ENCODE measurements around the gene ALKAL2. TPM values are rescaled to one million over a fixed set of nuclear protein-coding genes. Genes with fewer than 3 reads are reported as not detected.

The ALKAL2 gene
- total and polyA plus RNA-seq, 2 of the 13 experiments (the other 11 are each of a cell fraction or from before 2014, with no cell fraction given): 0.22 to 1.7 TPM

- TF ChIP-seq, protein P1, sequence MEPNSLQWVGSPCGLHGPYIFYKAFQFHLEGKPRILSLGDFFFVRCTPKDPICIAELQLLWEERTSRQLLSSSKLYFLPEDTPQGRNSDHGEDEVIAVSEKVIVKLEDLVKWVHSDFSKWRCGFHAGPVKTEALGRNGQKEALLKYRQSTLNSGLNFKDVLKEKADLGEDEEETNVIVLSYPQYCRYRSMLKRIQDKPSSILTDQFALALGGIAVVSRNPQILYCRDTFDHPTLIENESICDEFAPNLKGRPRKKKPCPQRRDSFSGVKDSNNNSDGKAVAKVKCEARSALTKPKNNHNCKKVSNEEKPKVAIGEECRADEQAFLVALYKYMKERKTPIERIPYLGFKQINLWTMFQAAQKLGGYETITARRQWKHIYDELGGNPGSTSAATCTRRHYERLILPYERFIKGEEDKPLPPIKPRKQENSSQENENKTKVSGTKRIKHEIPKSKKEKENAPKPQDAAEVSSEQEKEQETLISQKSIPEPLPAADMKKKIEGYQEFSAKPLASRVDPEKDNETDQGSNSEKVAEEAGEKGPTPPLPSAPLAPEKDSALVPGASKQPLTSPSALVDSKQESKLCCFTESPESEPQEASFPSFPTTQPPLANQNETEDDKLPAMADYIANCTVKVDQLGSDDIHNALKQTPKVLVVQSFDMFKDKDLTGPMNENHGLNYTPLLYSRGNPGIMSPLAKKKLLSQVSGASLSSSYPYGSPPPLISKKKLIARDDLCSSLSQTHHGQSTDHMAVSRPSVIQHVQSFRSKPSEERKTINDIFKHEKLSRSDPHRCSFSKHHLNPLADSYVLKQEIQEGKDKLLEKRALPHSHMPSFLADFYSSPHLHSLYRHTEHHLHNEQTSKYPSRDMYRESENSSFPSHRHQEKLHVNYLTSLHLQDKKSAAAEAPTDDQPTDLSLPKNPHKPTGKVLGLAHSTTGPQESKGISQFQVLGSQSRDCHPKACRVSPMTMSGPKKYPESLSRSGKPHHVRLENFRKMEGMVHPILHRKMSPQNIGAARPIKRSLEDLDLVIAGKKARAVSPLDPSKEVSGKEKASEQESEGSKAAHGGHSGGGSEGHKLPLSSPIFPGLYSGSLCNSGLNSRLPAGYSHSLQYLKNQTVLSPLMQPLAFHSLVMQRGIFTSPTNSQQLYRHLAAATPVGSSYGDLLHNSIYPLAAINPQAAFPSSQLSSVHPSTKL (CRISPR knock-in tag; IDR thresholded peaks at IDR 0.05): peak; percentile 99
- no peak for TF ChIP-seq NPAS2 (CRISPR knock-in tag; IDR thresholded peaks at IDR 0.05; ENCODE audit: borderline replicate concordance)
- TF ChIP-seq, protein P2, sequence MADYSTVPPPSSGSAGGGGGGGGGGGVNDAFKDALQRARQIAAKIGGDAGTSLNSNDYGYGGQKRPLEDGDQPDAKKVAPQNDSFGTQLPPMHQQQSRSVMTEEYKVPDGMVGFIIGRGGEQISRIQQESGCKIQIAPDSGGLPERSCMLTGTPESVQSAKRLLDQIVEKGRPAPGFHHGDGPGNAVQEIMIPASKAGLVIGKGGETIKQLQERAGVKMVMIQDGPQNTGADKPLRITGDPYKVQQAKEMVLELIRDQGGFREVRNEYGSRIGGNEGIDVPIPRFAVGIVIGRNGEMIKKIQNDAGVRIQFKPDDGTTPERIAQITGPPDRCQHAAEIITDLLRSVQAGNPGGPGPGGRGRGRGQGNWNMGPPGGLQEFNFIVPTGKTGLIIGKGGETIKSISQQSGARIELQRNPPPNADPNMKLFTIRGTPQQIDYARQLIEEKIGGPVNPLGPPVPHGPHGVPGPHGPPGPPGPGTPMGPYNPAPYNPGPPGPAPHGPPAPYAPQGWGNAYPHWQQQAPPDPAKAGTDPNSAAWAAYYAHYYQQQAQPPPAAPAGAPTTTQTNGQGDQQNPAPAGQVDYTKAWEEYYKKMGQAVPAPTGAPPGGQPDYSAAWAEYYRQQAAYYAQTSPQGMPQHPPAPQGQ (CRISPR knock-in tag; IDR thresholded peaks at IDR 0.05; ENCODE audit: borderline replicate concordance): no peak
- TF ChIP-seq ZBTB37 (CRISPR knock-in tag; IDR thresholded peaks at IDR 0.05): no peak; the same call in 1 of the 2 replicates
- 0 out of 2 replicates have a peak, but pooled peaks have one; percentile 75 for TF ChIP-seq HHEX (CRISPR knock-in tag; IDR thresholded peaks at IDR 0.05)
- no peak for TF ChIP-seq ZNF382 (CRISPR knock-in tag; IDR thresholded peaks at IDR 0.05; ENCODE audit: borderline replicate concordance)
- peak; percentile 90 for TF ChIP-seq CREM (IDR thresholded peaks at IDR 0.05)
- no peak for TF ChIP-seq CREM (CRISPR knock-in tag; IDR thresholded peaks at IDR 0.05)
- TF ChIP-seq KLF11 (CRISPR knock-in tag; IDR thresholded peaks at IDR 0.05): peak; percentile 52; the same call in 1 of the 2 replicates
- peak; percentile 88 for TF ChIP-seq ZMYM4 (CRISPR knock-in tag; IDR thresholded peaks at IDR 0.05)
- no peak for TF ChIP-seq PAWR (CRISPR knock-in tag; IDR thresholded peaks at IDR 0.05; ENCODE audit: borderline replicate concordance)
- peak; percentile 96 for TF ChIP-seq TARDBP (CRISPR knock-in tag; IDR thresholded peaks at IDR 0.05)
- TF ChIP-seq ZNF160 (CRISPR knock-in tag; IDR thresholded peaks at IDR 0.05): peak; percentile 74; the same call in 1 of the 2 replicates
- TF ChIP-seq, protein P3, sequence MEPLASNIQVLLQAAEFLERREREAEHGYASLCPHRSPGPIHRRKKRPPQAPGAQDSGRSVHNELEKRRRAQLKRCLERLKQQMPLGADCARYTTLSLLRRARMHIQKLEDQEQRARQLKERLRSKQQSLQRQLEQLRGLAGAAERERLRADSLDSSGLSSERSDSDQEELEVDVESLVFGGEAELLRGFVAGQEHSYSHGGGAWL (CRISPR knock-in tag; IDR thresholded peaks at IDR 0.05): no peak
- TF ChIP-seq RERE (CRISPR knock-in tag; IDR thresholded peaks at IDR 0.05; ENCODE audit: low read depth): peak; percentile 92
These were observed 38.3 kb downstream of the ALKAL2 start (continued) for GRCh38 chr2:249538-250042.

Data from HepG2 (cell line).